Liver (tissue), 9 donors: Measurements from ENCODE around the gene VWDE. TPM values are rescaled to one million over a fixed set of nuclear protein-coding genes. Genes with fewer than 3 reads are reported as not detected.

Source experiments
- DNase-seq: peaks from one replicate; pipeline ENCODE4 v3.0.0-alpha.2; 2017; ENCODE audit warnings: low spot score
- H3K27ac ChIP-seq, 2 donors: one replicate each; pipeline ENCODE4 v1.7.0; 2013; ENCODE audit warnings: inconsistent platforms in 2 of 2, low read length in 2 of 2, control low read depth in 1 of 2, low read depth in 1 of 2, mild to moderate bottlenecking in 1 of 2
- H3K27me3 ChIP-seq, 4 donors: one replicate each; pipeline versions ENCODE4 v1.6.1 to v1.7.0; 2013; ENCODE audit warnings: low read length in 3 of 4, inconsistent platforms in 1 of 4, mild to moderate bottlenecking in 1 of 4, moderate library complexity in 1 of 4; ENCODE audit not compliant: control insufficient read depth in 4 of 4, insufficient read depth in 4 of 4
- H3K36me3 ChIP-seq, 4 donors: one replicate each; pipeline versions ENCODE4 v1.6.1 to v1.7.0; 2013; ENCODE audit warnings: low read length in 3 of 4, mild to moderate bottlenecking in 3 of 4, low read depth in 1 of 4, moderate library complexity in 1 of 4; ENCODE audit not compliant: control insufficient read depth in 4 of 4, insufficient read depth in 3 of 4
- H3K4me1 ChIP-seq, 4 donors: one replicate each; pipeline versions ENCODE4 v1.6.1 to v1.7.0; 2013; ENCODE audit warnings: low read length in 3 of 4, mild to moderate bottlenecking in 3 of 4, moderate library complexity in 1 of 4; ENCODE audit not compliant: control insufficient read depth in 4 of 4, insufficient read depth in 4 of 4
- H3K4me3 ChIP-seq, 3 donors: one replicate each; pipeline versions ENCODE4 v1.6.1 to v1.7.0; 2013; ENCODE audit warnings: low read length in 3 of 3, control low read depth in 1 of 3, low read depth in 1 of 3, mild to moderate bottlenecking in 1 of 3
- H3K9ac ChIP-seq, 2 donors: one replicate each; pipeline ENCODE4 v1.7.0; 2013; ENCODE audit warnings: low read length in 2 of 2, mild to moderate bottlenecking in 2 of 2, moderate library complexity in 2 of 2, control low read depth in 1 of 2, low read depth in 1 of 2
- H3K9me3 ChIP-seq, 4 donors: one replicate each; pipeline versions ENCODE4 v1.6.1 to v1.7.0; 2013; ENCODE audit warnings: low read length in 3 of 4; ENCODE audit not compliant: control insufficient read depth in 4 of 4
- EGR1 ChIP-seq, 2 donors: IDR thresholded peaks; 2 replicates each; pipeline ENCODE4 v1.6.1; 2016 to 2018; ENCODE audit warnings: antibody characterized with exemption in 2 of 2, low read depth in 2 of 2
- FOXA2 ChIP-seq: IDR thresholded peaks from 2 replicates; pipeline ENCODE4 v1.6.1; 2016; ENCODE audit warnings: antibody characterized with exemption
- HNF4G ChIP-seq: IDR thresholded peaks from 2 replicates; pipeline ENCODE4 v1.6.1; 2016; ENCODE audit warnings: antibody characterized with exemption
- JUND ChIP-seq, 2 donors: IDR thresholded peaks; 2 replicates each; pipeline ENCODE4 v1.6.1; 2016; ENCODE audit warnings: antibody characterized with exemption in 2 of 2
- NR2F2 ChIP-seq: IDR thresholded peaks from 2 replicates; pipeline ENCODE4 v1.6.1; 2016; ENCODE audit warnings: antibody characterized with exemption
- RAD21 ChIP-seq, 2 donors: IDR thresholded peaks; 2 replicates each; pipeline ENCODE4 v1.6.1; 2016; ENCODE audit warnings: antibody characterized with exemption in 2 of 2, mild to moderate bottlenecking in 2 of 2
- RXRA ChIP-seq, 2 donors: IDR thresholded peaks; 2 replicates each; pipeline ENCODE4 v1.6.1; 2017 to 2018; ENCODE audit warnings: antibody characterized with exemption in 2 of 2, mild to moderate bottlenecking in 1 of 2
- TAF1 ChIP-seq: conservative IDR thresholded peaks from 2 replicates; pipeline ENCODE4 v1.6.1; 2016; ENCODE audit warnings: antibody characterized with exemption, mild to moderate bottlenecking
- YY1 ChIP-seq: IDR thresholded peaks from 2 replicates; pipeline ENCODE4 v1.6.1; 2016; ENCODE audit warnings: antibody characterized with exemption, mild to moderate bottlenecking
- WGBS: extraction: QIAGEN DNeasy Blood & Tissue Kit; methylation state at CpG from one replicate; pipeline ENCODE4 v1.1.7; 2013; 5-methylcytosine and 5-hydroxymethylcytosine counted together
- polyA plus RNA-seq, 2 donors: library from polyadenylated mRNA; stranded (reverse) in 1 of 2; unstranded in 1 of 2; fragments of 200-250 nt in 1 of 2; fragments of >200 nt in 1 of 2; fragmentation: Nextera tagmentation in 1 of 2; extraction: Ambion mirVana in 1 of 2; gene quantifications; one replicate each; pipeline versions ENCODE4 v1.2.1 to v1.2.3, GENCODE V29; 2013 to 2015
- total RNA-seq, 2 donors: library from RNA; depleted of rRNA; stranded (reverse); fragments of >200 nt; gene quantifications; one replicate each; pipeline ENCODE4 v1.2.3, GENCODE V29; 2014
- TF ChIP-seq, protein P1 (sequence below): fragments of 150-350 bp; IDR thresholded peaks from 2 replicates; pipeline ENCODE4 v1.5.1; 2017; ENCODE audit warnings: improper control_type of control experiment, low read depth, low read length; ENCODE audit not compliant: missing input control
- donor health status: healthy.
- donor health status: healthy.
- donor health status: healthy.
- donor health status: healthy.
- donor health status: healthy.

VWDE gene
- total and polyA plus RNA-seq, 4 donors = 0.05 to 0.59 (median 0.12) TPM

DNA sequence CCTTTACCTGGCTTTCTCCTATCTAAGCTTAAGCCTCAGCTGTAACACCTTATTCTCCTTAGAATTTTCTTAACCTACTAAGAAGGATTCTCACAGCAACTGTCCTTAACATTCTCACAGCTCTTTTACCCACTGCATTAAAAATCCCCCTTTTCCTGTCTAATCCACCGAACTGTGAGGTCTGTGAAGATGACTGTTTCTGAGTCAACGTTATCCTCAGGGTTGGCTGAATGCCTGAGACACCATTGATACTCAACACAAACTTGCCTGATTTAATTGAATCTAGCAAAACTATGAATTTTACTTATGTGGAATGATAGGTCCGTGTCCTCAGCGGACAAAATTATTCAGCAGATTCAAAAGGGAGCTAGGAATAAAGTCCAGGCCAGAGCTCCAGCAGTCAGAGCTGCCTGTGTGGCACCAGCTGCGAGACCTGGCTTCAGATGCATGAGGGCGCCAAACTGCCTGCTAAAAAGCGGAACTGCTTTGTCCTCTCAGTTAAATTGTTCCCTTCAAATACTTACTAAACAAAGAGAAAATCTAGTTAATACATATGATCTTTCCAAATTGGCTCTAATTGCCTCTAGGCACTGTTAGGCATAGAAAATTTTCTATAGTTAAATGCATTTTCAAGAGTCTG, 33.4 kb upstream of the VWDE start:
- no peak for TF ChIP-seq EGR1 (IDR thresholded peaks at IDR 0.05; ENCODE audit: low read depth in 2 of 2)
- WGBS = 53% methylated on average over 7 of the region's 7 CpGs
- H3K27me3 ChIP-seq = peaks cover 0 to 4% (median 0%) of the 10 kb centered on the region in 4 donors
- H3K9ac ChIP-seq = no peak overlapping the region
- no peaks in the 10 kb centered on the region for H3K36me3 ChIP-seq
- H3K4me1 ChIP-seq = no peaks in the 10 kb centered on the region
- no peak for DNase-seq
- H3K4me3 ChIP-seq = no peak overlapping the region
- H3K27ac ChIP-seq = no peak overlapping the region
- no peaks in the 10 kb centered on the region for H3K9me3 ChIP-seq

DNA sequence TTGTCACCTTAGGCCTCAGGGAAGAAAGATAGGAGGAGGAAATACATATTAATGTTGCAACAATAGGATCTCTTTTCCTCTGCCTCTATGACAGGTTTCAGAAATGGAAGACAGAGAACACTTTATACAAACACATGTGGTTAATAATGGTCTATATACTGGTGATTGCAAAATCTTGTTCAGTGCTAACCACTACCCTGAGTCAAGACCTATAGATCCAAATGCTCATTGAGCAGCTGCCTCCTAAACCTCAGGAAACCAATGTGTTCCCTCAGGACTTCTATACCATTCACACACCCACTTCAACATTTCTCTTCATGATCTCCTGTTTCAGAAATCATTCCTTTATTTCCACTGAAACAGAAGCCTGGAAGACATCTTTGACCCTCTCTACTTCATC, 32.5 kb upstream of the VWDE start:
- no peak for DNase-seq
- Histone ChIP-seq H3K4me3 (no peak overlapping the region), H3K27me3 (peaks cover 0 to 4% (median 0%) of the 10 kb centered on the region in 4 donors), H3K36me3 (no peaks in the 10 kb centered on the region), H3K27ac (no peak overlapping the region), H3K9ac (no peak overlapping the region), H3K4me1 (no peaks in the 10 kb centered on the region), H3K9me3 (no peaks in the 10 kb centered on the region)
- TF ChIP-seq TAF1 = no peak
- no peak for TF ChIP-seq YY1
- no peak for TF ChIP-seq EGR1 (IDR thresholded peaks at IDR 0.05; ENCODE audit: low read depth in 2 of 2)
- TF ChIP-seq RXRA (IDR thresholded peaks at IDR 0.05) = no peak

DNA sequence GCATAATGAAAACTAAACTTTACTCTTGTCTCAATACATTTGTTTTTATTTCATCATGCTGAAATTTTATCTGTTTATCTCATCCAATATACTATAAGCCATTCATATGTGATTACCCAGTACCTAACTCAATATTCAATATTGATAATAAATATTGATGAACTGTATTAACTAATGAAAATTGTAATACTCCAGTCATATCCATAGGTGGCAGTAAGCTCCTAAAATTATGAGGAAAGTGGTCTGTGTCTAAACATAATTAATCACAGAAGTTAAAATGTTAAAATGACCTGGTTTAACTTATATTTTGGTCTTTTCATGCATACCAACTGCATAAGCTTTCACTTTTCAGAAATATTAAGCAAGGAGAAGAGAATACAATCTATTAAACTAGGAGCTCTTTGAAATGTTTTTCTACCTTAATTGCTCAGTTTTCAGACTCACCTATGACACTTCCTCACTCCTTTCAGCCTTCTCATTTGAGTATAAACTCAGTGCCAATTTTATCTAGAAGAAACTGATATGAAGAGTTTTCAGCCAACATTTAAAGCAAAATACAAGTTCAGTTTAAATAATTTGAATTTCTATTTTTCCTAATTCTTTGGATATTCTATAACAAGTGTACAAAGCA, 30.5 kb upstream of the VWDE start:
- Histone ChIP-seq H3K36me3 (no peaks in the 10 kb centered on the region), H3K4me1 (no peaks in the 10 kb centered on the region), H3K27ac (no peak overlapping the region), H3K4me3 (no peak overlapping the region), H3K9ac (no peak overlapping the region), H3K9me3 (no peaks in the 10 kb centered on the region), H3K27me3 (peaks cover 0 to 4% (median 0%) of the 10 kb centered on the region in 4 donors)
- DNase-seq = no peak
- TF ChIP-seq, protein P1, sequence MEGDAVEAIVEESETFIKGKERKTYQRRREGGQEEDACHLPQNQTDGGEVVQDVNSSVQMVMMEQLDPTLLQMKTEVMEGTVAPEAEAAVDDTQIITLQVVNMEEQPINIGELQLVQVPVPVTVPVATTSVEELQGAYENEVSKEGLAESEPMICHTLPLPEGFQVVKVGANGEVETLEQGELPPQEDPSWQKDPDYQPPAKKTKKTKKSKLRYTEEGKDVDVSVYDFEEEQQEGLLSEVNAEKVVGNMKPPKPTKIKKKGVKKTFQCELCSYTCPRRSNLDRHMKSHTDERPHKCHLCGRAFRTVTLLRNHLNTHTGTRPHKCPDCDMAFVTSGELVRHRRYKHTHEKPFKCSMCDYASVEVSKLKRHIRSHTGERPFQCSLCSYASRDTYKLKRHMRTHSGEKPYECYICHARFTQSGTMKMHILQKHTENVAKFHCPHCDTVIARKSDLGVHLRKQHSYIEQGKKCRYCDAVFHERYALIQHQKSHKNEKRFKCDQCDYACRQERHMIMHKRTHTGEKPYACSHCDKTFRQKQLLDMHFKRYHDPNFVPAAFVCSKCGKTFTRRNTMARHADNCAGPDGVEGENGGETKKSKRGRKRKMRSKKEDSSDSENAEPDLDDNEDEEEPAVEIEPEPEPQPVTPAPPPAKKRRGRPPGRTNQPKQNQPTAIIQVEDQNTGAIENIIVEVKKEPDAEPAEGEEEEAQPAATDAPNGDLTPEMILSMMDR = peak; percentile 28
- TF ChIP-seq JUND (IDR thresholded peaks at IDR 0.05) (no peak), NR2F2 (no peak), FOXA2 (no peak), RAD21 (IDR thresholded peaks at IDR 0.05) (peak; percentile 29 to 44)

DNA sequence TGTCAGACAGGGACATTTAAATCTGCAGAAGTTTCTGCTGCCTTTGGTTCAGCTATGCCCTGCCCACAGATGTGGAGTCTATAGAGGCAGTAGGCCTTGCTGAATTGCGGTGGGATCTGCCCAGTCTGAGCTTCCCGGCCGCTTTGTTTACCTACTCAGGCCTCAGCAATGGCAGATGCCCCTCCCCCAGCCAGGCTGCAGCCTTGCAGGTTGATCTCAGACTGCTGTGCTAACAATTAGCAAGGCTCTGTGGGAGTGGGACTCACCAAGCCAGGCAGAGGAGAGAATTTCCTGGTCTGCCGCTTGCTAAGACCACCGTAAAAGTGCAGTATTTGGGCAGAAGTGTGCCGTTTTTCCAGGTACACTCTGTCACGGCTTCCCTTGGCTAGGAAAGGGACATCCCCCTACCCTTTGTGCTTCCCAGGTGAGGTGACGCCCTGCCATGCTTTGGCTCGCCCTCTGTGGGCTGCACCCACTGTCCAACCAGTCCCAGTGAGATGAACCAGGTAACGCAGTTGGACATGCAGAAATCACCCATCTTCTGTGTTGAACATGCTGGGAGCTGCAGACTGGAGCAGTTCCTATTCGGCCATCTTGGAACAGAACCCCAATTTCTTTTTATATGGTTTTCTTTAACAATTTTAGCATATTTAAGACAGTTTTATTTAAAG, 28.4 kb upstream of the VWDE start:
- Histone ChIP-seq H3K9ac (no peak overlapping the region), H3K27me3 (peaks cover 0 to 4% (median 0%) of the 10 kb centered on the region in 4 donors), H3K27ac (no peak overlapping the region), H3K4me3 (no peak overlapping the region), H3K9me3 (no peaks in the 10 kb centered on the region), H3K4me1 (no peaks in the 10 kb centered on the region), H3K36me3 (no peaks in the 10 kb centered on the region)
- WGBS = 73% methylated on average over 11 of the region's 11 CpGs
- TF ChIP-seq EGR1 (IDR thresholded peaks at IDR 0.05; ENCODE audit: low read depth in 2 of 2) (no peak), HNF4G (no peak)
- no peak for DNase-seq
